ENCODE measurements around the gene CYB5RL. TPM values are rescaled to one million over a fixed set of nuclear protein-coding genes. Genes with fewer than 3 reads are reported as not detected.

Gene CYB5RL
- total and polyA plus RNA-seq, 2 of the 8 experiments (the other 6 are each of a cell fraction or from before 2014, with no cell fraction given): 13.2 to 14.1 TPM

DNA sequence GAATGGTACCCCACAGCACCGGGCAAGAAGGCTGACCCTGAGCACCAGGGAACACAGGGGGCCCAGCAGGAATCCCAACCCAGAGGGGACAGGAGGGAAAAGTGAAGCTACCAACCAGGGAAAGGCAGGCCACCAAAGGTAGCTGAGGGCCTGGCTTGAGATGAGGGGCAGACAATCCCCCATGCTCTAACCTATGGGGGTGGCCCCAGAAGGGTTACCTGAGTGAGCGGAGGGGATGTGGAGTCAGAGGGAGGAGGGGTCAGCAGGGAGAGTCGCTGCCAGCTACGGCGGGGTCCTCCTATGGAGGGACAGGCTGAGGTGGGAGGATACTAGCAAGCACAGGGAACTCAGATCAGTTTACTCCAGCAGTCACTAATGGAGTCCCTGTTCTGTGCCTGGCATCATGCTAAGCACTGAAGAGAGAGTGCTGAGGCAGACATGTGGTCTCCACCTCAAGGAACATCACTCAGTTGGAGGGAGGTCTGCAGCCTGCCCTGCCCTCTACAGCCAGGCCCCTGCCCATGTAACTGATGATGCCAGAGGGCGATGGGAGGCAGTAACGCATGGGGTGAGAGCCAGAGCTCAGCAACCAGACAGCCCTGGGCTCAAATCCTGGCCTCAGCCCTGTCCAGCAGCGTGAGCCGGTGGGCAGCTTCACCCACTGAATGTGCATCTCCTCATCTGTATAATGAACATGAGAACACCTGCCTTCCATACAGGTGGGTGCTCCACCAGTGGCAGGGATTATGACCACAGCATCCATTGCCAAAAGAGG is 21.3 kb downstream of the CYB5RL start (continued):
- TF ChIP-seq, protein P1, sequence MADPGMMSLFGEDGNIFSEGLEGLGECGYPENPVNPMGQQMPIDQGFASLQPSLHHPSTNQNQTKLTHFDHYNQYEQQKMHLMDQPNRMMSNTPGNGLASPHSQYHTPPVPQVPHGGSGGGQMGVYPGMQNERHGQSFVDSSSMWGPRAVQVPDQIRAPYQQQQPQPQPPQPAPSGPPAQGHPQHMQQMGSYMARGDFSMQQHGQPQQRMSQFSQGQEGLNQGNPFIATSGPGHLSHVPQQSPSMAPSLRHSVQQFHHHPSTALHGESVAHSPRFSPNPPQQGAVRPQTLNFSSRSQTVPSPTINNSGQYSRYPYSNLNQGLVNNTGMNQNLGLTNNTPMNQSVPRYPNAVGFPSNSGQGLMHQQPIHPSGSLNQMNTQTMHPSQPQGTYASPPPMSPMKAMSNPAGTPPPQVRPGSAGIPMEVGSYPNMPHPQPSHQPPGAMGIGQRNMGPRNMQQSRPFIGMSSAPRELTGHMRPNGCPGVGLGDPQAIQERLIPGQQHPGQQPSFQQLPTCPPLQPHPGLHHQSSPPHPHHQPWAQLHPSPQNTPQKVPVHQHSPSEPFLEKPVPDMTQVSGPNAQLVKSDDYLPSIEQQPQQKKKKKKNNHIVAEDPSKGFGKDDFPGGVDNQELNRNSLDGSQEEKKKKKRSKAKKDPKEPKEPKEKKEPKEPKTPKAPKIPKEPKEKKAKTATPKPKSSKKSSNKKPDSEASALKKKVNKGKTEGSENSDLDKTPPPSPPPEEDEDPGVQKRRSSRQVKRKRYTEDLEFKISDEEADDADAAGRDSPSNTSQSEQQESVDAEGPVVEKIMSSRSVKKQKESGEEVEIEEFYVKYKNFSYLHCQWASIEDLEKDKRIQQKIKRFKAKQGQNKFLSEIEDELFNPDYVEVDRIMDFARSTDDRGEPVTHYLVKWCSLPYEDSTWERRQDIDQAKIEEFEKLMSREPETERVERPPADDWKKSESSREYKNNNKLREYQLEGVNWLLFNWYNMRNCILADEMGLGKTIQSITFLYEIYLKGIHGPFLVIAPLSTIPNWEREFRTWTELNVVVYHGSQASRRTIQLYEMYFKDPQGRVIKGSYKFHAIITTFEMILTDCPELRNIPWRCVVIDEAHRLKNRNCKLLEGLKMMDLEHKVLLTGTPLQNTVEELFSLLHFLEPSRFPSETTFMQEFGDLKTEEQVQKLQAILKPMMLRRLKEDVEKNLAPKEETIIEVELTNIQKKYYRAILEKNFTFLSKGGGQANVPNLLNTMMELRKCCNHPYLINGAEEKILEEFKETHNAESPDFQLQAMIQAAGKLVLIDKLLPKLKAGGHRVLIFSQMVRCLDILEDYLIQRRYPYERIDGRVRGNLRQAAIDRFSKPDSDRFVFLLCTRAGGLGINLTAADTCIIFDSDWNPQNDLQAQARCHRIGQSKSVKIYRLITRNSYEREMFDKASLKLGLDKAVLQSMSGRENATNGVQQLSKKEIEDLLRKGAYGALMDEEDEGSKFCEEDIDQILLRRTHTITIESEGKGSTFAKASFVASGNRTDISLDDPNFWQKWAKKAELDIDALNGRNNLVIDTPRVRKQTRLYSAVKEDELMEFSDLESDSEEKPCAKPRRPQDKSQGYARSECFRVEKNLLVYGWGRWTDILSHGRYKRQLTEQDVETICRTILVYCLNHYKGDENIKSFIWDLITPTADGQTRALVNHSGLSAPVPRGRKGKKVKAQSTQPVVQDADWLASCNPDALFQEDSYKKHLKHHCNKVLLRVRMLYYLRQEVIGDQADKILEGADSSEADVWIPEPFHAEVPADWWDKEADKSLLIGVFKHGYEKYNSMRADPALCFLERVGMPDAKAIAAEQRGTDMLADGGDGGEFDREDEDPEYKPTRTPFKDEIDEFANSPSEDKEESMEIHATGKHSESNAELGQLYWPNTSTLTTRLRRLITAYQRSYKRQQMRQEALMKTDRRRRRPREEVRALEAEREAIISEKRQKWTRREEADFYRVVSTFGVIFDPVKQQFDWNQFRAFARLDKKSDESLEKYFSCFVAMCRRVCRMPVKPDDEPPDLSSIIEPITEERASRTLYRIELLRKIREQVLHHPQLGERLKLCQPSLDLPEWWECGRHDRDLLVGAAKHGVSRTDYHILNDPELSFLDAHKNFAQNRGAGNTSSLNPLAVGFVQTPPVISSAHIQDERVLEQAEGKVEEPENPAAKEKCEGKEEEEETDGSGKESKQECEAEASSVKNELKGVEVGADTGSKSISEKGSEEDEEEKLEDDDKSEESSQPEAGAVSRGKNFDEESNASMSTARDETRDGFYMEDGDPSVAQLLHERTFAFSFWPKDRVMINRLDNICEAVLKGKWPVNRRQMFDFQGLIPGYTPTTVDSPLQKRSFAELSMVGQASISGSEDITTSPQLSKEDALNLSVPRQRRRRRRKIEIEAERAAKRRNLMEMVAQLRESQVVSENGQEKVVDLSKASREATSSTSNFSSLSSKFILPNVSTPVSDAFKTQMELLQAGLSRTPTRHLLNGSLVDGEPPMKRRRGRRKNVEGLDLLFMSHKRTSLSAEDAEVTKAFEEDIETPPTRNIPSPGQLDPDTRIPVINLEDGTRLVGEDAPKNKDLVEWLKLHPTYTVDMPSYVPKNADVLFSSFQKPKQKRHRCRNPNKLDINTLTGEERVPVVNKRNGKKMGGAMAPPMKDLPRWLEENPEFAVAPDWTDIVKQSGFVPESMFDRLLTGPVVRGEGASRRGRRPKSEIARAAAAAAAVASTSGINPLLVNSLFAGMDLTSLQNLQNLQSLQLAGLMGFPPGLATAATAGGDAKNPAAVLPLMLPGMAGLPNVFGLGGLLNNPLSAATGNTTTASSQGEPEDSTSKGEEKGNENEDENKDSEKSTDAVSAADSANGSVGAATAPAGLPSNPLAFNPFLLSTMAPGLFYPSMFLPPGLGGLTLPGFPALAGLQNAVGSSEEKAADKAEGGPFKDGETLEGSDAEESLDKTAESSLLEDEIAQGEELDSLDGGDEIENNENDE (IDR thresholded peaks at IDR 0.05; ENCODE audit: insufficient replicate concordance, low read length): no peak
- TF ChIP-seq SP1 (IDR thresholded peaks at IDR 0.05; ENCODE audit: low read depth, low read length) (no peak), BCL11A (IDR thresholded peaks at IDR 0.05; ENCODE audit: low read depth in 2 of 2, low read length in 2 of 2) (no peak), EP300 (IDR thresholded peaks at IDR 0.05; ENCODE audit: borderline replicate concordance in 1 of 2, low read depth in 2 of 2, low read length in 2 of 2) (no peak), TAF7 (optimal IDR thresholded peaks at IDR 0.05; ENCODE audit: borderline replicate concordance, low read depth, low read length) (no peak), NRF1 (IDR thresholded peaks at IDR 0.05; ENCODE audit: low read depth, low read length) (no peak), RNF2 (IDR thresholded peaks at IDR 0.05; ENCODE audit: borderline replicate concordance, low read depth, low read length, missing control alignments, poor library complexity, severe bottlenecking) (no peak), JUN (IDR thresholded peaks at IDR 0.05; ENCODE audit: low read depth, low read length) (no peak)
- TF ChIP-seq, protein P2, sequence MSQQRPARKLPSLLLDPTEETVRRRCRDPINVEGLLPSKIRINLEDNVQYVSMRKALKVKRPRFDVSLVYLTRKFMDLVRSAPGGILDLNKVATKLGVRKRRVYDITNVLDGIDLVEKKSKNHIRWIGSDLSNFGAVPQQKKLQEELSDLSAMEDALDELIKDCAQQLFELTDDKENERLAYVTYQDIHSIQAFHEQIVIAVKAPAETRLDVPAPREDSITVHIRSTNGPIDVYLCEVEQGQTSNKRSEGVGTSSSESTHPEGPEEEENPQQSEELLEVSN (IDR thresholded peaks at IDR 0.05): no peak

All from H1 (cell line).